Activated naive CD8-positive, alpha-beta T cell treated with anti-CD3 and anti-CD28 coated beads, Interleukin-2, amount 10 ng/mL, durations not matched to agents 7 days and 5 days (primary cell): Measurements from ENCODE around the gene EFCAB10. TPM values are rescaled to one million over a fixed set of nuclear protein-coding genes. Genes with fewer than 3 reads are reported as not detected.
A peak's percentile ranks its signal among the peaks of the same experiment; 100 is the strongest.
"Not testable (repeated sequence)": the region's sequence is repeated elsewhere in the genome, so short reads cannot be mapped to it uniquely, and the experiment has no call there.

ENCODE experiments used
- ATAC-seq: fragments of 150-1000 bp; cut with Tn5 transposase; one replicate; pipeline ENCODE4 v1.10.0; 2021; ENCODE audit warnings: low read depth, moderate library complexity
- POLR2A ChIA-PET: fragments of 350-600 bp; sonication (Branson Sonifier 250); formaldehyde crosslinking; loops from one replicate; lab custom pipeline; 2021; ENCODE audit warnings: antibody characterized with exemption; lab: Charles Lee
- DNase-seq: peaks from one replicate; pipeline ENCODE4 v3.0.0; 2021
- H3K27ac Mint-ChIP-seq: one replicate; pipeline ENCODE4 v1.8.0; 2022; ENCODE audit warnings: mild to moderate bottlenecking, mixed read lengths
- H3K27me3 Mint-ChIP-seq: one replicate; pipeline ENCODE4 v1.8.0; 2022; ENCODE audit warnings: mild to moderate bottlenecking, moderate library complexity, mixed read lengths
- H3K36me3 Mint-ChIP-seq: one replicate; pipeline ENCODE4 v1.8.0; 2021; ENCODE audit warnings: mild to moderate bottlenecking, mixed read lengths
- H3K4me1 Mint-ChIP-seq: one replicate; pipeline ENCODE4 v1.8.0; 2021; ENCODE audit warnings: mixed read lengths
- H3K4me3 Mint-ChIP-seq: one replicate; pipeline ENCODE4 v1.8.0; 2022; ENCODE audit warnings: mild to moderate bottlenecking, moderate library complexity, mixed read lengths
- H3K9me3 Mint-ChIP-seq: one replicate; pipeline ENCODE4 v1.8.0; 2021; ENCODE audit warnings: mixed read lengths
- total RNA-seq, 2 experiments: library from RNA; stranded (reverse); gene quantifications; one replicate each; pipeline ENCODE4 v1.2.3, GENCODE V29; 2021

Gene EFCAB10
- total RNA-seq, 2 experiments from 2014 or later, result not detected

DNA sequence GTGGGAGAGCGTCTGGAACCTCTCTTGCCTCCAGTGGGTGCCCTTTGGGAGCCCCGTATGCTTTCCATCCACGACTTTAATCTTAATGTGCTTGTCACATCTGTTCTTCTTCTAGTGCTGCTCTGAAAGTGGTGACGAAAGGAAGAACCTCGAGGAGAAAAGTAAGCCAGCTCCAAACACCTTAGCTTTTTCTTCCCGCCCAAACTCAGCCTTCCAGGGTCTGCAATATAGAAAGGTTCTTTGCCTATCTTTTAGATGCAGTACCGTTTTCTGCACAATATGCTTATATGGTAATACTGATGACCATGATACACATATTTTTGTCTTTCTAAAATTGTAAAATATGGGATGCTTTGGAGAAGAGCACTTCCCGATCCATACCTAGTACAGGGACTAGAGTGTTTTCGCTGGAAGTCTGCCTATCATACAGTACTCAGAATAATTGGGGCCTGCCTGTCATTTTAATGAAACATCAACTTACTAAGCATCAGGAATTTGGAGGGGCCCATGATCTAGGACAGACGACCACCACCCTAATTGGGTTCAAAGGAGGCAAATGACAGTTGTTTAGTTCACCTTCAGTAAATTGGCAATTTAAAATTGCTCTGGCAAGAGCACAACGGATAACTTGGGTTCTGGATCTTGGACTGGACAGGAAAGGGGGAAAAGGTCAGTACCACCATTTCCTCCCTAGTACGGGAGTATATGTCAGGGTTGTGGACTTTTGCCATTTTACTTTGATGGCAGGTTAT lies 48.4 kb downstream of the EFCAB10 start:
- no peaks in the 10 kb centered on the region for H3K9me3 Mint-ChIP-seq
- H3K27ac Mint-ChIP-seq, result peak overlapping the region; percentile 91
- no peaks in the 10 kb centered on the region for H3K27me3 Mint-ChIP-seq
- H3K4me1 Mint-ChIP-seq, result peaks cover 19% of the 10 kb centered on the region
- no peak for DNase-seq
- H3K36me3 Mint-ChIP-seq, result peaks cover 6% of the 10 kb centered on the region
- POLR2A ChIA-PET, result interaction anchor here (0.6 to 2.0 kb wide), 7 partner anchors 10 to 549 kb away, joined by 3 to 10 read pairs (median 5); partner anchors contain the start of gene SRPK2
- peak overlapping the region; percentile 90 for H3K4me3 Mint-ChIP-seq
- ATAC-seq, result no peak

DNA sequence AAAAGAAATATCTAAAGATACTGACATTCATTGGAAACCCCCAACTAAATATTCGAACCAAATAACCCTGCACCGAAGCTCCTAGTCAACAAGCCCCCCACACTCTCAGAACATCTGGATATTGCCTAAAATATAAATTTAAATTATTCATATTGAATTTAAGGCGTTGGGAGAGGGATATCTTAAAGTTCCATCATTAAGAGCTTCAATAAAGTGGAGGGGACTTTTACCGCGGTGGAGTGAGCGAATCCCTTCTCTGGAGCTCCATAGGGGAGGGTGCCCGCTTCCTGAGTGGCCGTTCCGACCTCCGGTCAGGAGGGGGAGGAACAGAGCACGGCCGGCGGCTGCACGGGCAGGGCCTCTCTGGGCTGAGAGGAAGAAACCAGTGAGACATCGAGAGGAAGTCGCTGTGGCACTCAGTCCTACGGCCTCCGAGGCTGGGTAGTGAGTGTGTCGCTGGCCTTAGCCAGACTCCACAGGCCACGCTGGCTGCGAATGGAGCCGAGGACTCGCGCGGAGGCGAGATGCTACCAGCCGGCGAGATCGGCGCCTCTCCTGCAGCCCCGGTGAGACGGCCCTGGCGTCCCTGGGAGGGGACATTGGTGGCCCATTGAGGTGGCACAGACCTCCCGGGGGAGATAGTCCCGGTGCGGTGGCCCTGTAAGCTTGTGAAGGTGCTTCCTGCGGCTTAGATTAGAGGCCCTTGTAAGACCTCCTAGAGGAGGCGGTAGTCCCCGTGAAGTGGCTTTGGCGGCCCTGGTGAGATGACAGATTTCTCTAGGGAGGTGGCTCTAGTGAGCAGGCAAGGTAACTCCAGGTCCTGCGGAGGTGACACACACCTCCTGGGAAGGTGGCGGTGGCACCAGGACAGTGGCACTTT lies 49.3 kb downstream of the EFCAB10 start, which contains the start of gene RINT1:
RINT1 (plus strand) TSS at position 410 of the 880 bp plus-strand sequence; CDS start at position 525, 115 bp downstream.
- Mint-ChIP-seq H3K9me3 (no peaks in the 10 kb centered on the region), H3K4me3 (peak within 1 kb of the TSS; percentile 90), H3K36me3 (peaks cover 6% of the 10 kb centered on the region), H3K27ac (peak within 1 kb of the TSS; percentile 91), H3K4me1 (peaks cover 19% of the 10 kb centered on the region), H3K27me3 (no peaks in the 10 kb centered on the region)
- POLR2A ChIA-PET, result interaction anchor here (0.5 to 2.0 kb wide), 23 partner anchors 9 to 591 kb away, joined by 3 to 10 read pairs (median 4); partner anchors contain the start of genes PUS7 and SRPK2
- DNase-seq (peak; percentile 88), ATAC-seq (peak; percentile 96)

DNA sequence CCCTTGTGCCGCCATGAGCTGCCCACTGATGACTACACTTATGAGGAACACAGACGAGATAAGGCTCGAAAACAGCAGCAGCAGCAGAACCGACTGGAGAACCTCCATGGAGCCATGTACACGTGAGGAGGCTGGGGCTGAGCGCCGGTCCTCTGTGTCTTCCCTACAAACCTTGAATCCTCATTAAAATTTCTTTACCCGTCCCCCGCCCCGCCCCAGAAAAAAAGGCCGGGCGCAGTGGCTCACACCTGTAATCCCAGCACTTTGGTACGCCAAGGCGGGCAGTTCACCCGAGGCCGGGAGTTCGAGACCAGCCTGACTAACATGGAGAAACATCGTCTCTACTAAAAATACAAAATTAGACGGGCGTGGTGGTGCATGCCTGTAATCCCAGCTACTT lies 50.7 kb downstream of the EFCAB10 start:
- peaks cover 4% of the 10 kb centered on the region for H3K36me3 Mint-ChIP-seq
- H3K4me1 Mint-ChIP-seq, result peaks cover 19% of the 10 kb centered on the region
- POLR2A ChIA-PET, result interaction anchor here (0.7 kb wide), 1 partner anchor 517 kb away, joined by 3 read pairs; the partner anchor contains the start of gene KMT2E
- no peak overlapping the region for H3K27ac Mint-ChIP-seq
- H3K9me3 Mint-ChIP-seq, result no peaks in the 10 kb centered on the region
- DNase-seq (no peak), ATAC-seq (no peak)
- no peaks in the 10 kb centered on the region for H3K27me3 Mint-ChIP-seq
- H3K4me3 Mint-ChIP-seq, result peak overlapping the region; percentile 42

DNA sequence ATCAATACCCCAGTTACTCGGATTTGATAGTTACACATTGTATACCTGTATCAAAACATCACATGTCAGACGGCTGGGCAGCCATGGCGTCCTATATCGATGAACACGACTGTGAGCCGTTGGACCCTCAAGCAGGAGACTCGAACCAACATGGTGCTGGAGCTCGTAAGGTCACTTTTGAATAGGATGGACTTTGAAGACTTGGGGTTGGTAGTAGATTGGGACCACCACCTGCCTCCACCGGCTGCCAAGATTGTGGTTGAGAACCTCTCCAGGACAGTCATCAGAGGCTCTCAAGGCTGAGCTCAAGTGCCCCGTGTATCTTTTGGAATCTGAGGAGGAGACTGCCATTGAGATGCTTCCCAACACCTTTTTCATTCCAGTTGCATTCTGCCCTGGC lies 51.2 kb downstream of the EFCAB10 start:
- H3K36me3 Mint-ChIP-seq, result peaks cover 4% of the 10 kb centered on the region
- no peak overlapping the region for H3K27ac Mint-ChIP-seq
- no peaks in the 10 kb centered on the region for H3K27me3 Mint-ChIP-seq
- peak overlapping the region; percentile 42 for H3K4me3 Mint-ChIP-seq
- DNase-seq (no peak), ATAC-seq (no peak)
- POLR2A ChIA-PET, result interaction anchor here (0.7 kb wide), 1 partner anchor 516 kb away, joined by 3 read pairs; the partner anchor contains the start of gene KMT2E
- peaks cover 19% of the 10 kb centered on the region for H3K4me1 Mint-ChIP-seq
- no peaks in the 10 kb centered on the region for H3K9me3 Mint-ChIP-seq

DNA sequence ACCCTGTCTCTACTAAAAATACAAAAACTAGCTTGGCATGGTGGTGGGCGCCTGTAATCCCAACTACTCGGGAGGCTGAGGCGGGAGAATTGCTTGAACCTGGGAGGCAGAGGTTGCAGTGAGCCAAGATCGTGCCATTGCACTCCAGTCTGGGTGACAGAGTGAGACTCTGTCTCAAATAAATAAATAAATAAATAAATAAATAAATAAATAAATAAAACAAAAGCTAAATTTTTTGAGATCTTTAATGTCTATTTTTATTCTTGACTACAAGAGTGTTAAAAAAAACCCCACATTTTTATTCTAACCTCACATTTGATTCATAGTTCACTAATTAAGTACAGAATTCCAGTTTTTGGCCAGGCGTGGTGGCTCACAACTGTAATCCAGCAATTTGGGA lies 53.6 kb downstream of the EFCAB10 start:
- DNase-seq, H3K4me1 Mint-ChIP-seq, POLR2A ChIA-PET, H3K27me3 Mint-ChIP-seq, ATAC-seq, H3K36me3 Mint-ChIP-seq, H3K27ac Mint-ChIP-seq, H3K9me3 Mint-ChIP-seq, H3K4me3 Mint-ChIP-seq: not testable (repeated sequence)

DNA sequence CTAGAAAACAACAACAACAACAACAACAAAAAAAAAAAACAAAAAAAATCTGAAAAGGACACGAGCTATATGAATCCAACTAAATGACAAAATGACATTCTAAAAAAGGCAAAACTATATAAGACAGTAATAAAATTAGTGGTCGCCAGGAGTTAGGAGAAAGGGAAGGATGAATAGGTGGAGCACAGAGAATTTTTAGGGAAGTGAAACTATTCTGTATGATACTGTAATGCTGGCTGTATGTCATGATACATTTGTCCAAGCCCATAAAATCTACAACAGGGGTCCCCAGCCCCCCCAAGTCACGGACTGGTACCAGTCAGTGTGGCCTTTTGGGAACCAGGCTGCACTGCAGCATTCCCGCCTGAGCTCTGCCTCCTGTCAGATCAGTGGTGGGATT lies 56.5 kb downstream of the EFCAB10 start:
- H3K36me3 Mint-ChIP-seq, result peaks cover under 1% of the 10 kb centered on the region
- H3K27ac Mint-ChIP-seq, result no peak overlapping the region
- no peak for ATAC-seq
- DNase-seq, result no peak
- POLR2A ChIA-PET, result no interaction called here
- H3K4me3 Mint-ChIP-seq, result no peak overlapping the region
- no peaks in the 10 kb centered on the region for H3K9me3 Mint-ChIP-seq
- no peaks in the 10 kb centered on the region for H3K27me3 Mint-ChIP-seq
- peaks cover 11% of the 10 kb centered on the region for H3K4me1 Mint-ChIP-seq

DNA sequence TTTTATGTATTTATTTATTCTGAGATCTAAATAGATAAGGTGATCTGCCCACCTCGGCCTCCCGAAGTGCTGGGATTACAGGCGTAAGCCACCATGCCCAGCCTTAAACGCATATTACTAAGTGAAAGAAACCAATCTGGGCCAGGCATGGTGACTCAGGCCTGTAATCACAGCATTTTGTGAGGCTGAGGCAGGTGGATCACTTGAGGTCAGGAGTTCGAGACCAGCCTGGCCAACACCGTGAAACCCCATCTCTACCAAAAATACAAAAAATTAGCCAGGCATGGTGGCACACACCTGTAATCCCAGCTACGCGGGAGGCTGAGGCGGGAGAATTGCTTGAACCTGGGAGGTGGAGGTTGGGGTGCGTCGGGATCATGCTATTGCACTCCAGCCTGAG lies 56.9 kb downstream of the EFCAB10 start:
- H3K4me1 Mint-ChIP-seq, result peaks cover 14% of the 10 kb centered on the region
- H3K4me3 Mint-ChIP-seq, H3K27ac Mint-ChIP-seq, POLR2A ChIA-PET, H3K27me3 Mint-ChIP-seq, DNase-seq, ATAC-seq, H3K36me3 Mint-ChIP-seq, H3K9me3 Mint-ChIP-seq: not testable (repeated sequence)

DNA sequence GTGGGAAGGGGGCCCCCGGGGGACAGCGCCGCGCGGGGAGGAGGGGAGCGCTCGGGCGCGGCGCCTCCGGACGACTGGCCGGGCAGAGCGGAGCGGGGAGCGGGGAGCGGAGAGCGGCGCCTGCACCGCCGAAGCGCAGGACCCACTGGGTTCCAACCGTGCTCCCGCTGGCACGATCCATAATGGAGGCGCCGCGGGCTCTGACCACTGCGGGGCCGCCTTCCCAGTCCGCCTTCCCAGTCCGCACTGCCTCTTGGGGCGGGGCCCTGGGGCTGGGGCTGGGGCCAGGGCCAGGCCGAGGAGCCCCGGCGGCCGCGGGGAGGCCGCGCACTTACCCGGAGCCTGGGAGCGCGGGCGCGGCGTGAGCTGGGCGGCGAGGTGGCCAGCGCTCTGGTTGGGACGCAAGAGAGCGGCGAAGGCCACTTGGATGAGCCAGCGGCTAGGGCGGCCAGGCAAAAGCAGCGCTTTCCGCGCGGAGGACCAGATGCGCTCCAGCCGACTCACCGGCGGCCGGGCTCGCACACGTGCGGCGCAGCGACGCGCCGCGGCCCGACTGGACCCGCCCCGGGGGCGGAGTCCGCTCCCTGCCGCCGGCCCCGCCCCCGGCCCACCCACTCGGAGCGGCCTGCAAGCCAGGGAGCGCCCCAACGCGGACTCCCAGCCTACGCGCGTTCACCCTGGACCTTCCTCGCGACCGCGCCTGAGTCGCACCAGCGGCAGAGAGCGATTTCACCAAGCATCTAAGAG lies 59.4 kb downstream of the EFCAB10 start, which contains the start of gene PUS7:
PUS7 (minus strand) TSS at position 555 of the 747 bp plus-strand sequence. CDS start 13,759 bp downstream, outside the sequence.
- Mint-ChIP-seq H3K4me1 (peaks cover 14% of the 10 kb centered on the region), H3K36me3 (peaks cover 5% of the 10 kb centered on the region), H3K27ac (peak within 1 kb of the TSS; percentile 95), H3K4me3 (peak within 1 kb of the TSS; percentile 97), H3K9me3 (no peaks in the 10 kb centered on the region), H3K27me3 (no peaks in the 10 kb centered on the region)
- DNase-seq, result peak; percentile 80
- POLR2A ChIA-PET, result interaction anchor here (2.1 kb wide), 1 partner anchor 10 kb away, joined by 5 read pairs; no protein-coding TSS in a partner anchor
- peak; percentile 91 for ATAC-seq

DNA sequence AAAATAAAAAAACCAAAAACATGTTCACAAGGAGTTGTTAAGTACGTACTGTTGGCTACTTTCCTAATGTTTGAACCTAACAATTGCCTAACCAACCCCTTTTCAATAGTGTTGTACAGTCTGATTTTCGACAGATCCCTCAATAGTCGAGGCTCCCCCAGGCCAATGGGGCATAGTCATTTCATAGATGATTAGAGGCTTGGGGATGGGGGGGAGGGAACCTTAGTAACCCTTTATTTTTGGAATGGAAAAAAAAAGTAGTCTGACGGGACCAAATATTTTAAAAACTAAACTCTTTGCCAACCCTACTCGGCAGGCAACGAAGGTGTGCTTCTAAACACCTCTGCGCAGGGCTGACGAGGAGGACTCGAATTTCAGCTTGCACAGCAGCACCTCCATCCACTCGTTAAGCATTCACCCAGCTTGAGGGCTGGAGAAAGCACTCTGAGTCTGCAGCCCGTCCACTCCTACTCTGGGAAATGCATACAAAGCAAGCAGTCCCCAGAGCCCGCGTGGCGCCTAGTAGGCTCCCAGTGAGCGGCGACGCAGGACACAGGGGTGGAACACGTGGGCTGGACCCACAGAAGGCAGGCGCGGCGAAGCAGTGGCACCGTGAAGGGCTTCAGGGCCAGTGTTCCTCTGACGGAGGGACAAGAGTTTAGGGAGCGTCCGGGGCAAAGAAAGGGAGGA lies 60.1 kb downstream of the EFCAB10 start:
- peak; percentile 66 for DNase-seq
- H3K27me3 Mint-ChIP-seq, result no peaks in the 10 kb centered on the region
- peak overlapping the region; percentile 97 for H3K4me3 Mint-ChIP-seq
- H3K4me1 Mint-ChIP-seq, result peaks cover 14% of the 10 kb centered on the region
- H3K27ac Mint-ChIP-seq, result peak overlapping the region; percentile 95
- no peaks in the 10 kb centered on the region for H3K9me3 Mint-ChIP-seq
- H3K36me3 Mint-ChIP-seq, result peaks cover 5% of the 10 kb centered on the region
- ATAC-seq, result peak; percentile 27
- POLR2A ChIA-PET, result interaction anchor here (0.5 to 2.1 kb wide), 2 partner anchors 10 to 513 kb away, joined by 5 to 6 read pairs; no protein-coding TSS in a partner anchor

DNA sequence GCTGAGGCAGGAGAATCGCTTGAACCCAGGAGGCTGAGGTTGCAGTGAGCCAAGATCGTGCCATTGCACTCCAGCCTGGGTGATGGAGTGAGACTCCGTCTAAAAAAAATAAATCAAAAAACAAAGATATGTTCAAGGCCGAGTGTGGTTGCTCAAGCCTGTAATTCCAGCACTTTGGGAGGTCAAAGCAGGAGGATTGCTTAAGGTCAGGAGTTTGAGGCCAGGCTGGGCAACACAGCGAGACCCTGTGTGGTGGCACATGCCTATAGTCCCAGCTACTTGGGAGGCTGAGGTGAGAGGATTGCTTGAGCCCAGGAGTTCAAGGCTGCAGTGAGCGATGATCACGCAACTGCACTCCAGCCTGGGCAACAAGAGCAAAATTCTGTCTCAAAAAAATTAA lies 60.7 kb downstream of the EFCAB10 start:
- not testable (repeated sequence) for H3K27me3 Mint-ChIP-seq, DNase-seq, H3K36me3 Mint-ChIP-seq, H3K27ac Mint-ChIP-seq, ATAC-seq, H3K9me3 Mint-ChIP-seq, H3K4me3 Mint-ChIP-seq
- H3K4me1 Mint-ChIP-seq, result peaks cover 14% of the 10 kb centered on the region
- POLR2A ChIA-PET, result interaction anchor here (0.5 to 2.1 kb wide), 3 partner anchors 11 to 513 kb away, joined by 3 to 6 read pairs (median 5); no protein-coding TSS in a partner anchor

DNA sequence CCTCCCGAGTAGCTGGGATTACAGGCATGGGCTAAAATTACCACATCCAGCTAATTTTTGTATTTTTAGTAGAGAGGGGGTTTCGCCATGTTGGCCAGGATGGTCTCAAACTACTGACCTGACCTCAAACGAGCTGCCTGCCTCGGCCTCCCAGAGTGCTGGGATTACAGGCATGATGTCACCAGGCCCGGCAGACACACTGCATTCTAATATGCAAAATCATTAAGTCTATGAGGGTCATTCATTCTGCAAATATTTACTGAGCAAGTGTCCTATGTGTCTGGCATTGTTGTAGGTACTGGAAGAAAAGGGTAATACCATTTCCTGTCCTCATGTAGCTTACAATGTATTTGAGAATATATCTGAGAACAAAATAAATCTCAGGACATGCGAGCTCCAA lies 61.9 kb downstream of the EFCAB10 start:
- H3K36me3 Mint-ChIP-seq, result peaks cover 8% of the 10 kb centered on the region
- ATAC-seq, result no peak
- DNase-seq, result no peak
- H3K27me3 Mint-ChIP-seq, result no peaks in the 10 kb centered on the region
- H3K9me3 Mint-ChIP-seq, result no peaks in the 10 kb centered on the region
- no peak overlapping the region for H3K4me3 Mint-ChIP-seq
- POLR2A ChIA-PET, result interaction anchor here (1.0 kb wide), 1 partner anchor 12 kb away, joined by 4 read pairs; the partner anchor contains the start of gene RINT1
- peaks cover 17% of the 10 kb centered on the region for H3K4me1 Mint-ChIP-seq
- no peak overlapping the region for H3K27ac Mint-ChIP-seq

DNA sequence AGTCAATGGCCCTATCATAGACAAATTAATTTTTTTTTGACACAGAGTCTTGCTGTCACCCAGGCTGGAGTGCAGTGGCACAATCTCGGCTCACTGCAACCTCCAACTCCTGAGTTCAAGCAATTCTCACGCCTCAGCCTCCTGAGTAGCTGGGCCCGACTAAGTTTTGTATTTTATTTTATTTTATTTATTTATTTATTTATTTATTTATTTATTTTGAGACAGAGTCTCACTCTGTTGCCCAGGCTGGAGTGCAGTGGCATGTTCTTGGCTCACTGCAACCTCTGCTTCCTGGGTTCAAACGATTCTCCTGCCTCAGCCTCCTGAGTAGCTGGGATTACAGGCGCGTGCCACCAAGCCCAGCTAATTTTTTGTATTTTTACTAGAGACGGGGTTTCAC lies 65.7 kb downstream of the EFCAB10 start:
- H3K4me1 Mint-ChIP-seq, result peaks cover 21% of the 10 kb centered on the region
- not testable (repeated sequence) for H3K4me3 Mint-ChIP-seq, H3K27ac Mint-ChIP-seq, ATAC-seq, H3K9me3 Mint-ChIP-seq, H3K27me3 Mint-ChIP-seq, DNase-seq, H3K36me3 Mint-ChIP-seq
- POLR2A ChIA-PET, result interaction anchor here (0.6 kb wide), 1 partner anchor 547 kb away, joined by 3 read pairs; no protein-coding TSS in a partner anchor
